HG03196 (cell line): ENCODE measurements around the gene PIGQ.

Experiments
- ATAC-seq: cut with Tn5 transposase; IDR thresholded peaks from one replicate; pipeline ENCODE4 v1.9.1; 2021; ENCODE audit not compliant: unreplicated experiment

Gene PIGQ

GRCh38 chr16:533391-534123 is 36.2 kb upstream of the PIGQ start:
- ATAC-seq = no peak

GRCh38 chr16:534135-534534 is 35.6 kb upstream of the PIGQ start:
- ATAC-seq = no peak

GRCh38 chr16:534856-535445 is 34.8 kb upstream of the PIGQ start:
- ATAC-seq = no peak

- ATAC-seq = no peak
These were observed 34.0 kb upstream of the PIGQ start for GRCh38 chr16:535446-536405.

- no peak for ATAC-seq
These were observed 33.0 kb upstream of the PIGQ start for GRCh38 chr16:536746-537145.

GRCh38 chr16:537415-538335 is 32.1 kb upstream of the PIGQ start:
- no peak for ATAC-seq

GRCh38 chr16:539901-540530 is 29.8 kb upstream of the PIGQ start:
- ATAC-seq = no peak

- no peak for ATAC-seq
These were observed 29.0 kb upstream of the PIGQ start for GRCh38 chr16:540645-541340.

- no peak for ATAC-seq
These were observed 26.2 kb upstream of the PIGQ start for GRCh38 chr16:543301-544164.

- no peak for ATAC-seq
These were observed 25.3 kb upstream of the PIGQ start for GRCh38 chr16:544517-544916.

- ATAC-seq = no peak
These were observed 22.6 kb upstream of the PIGQ start for GRCh38 chr16:546909-547770.

- ATAC-seq = no peak
These were observed 21.2 kb upstream of the PIGQ start for GRCh38 chr16:548586-548985.

- ATAC-seq = no peak
These were observed 20.1 kb upstream of the PIGQ start for GRCh38 chr16:549544-550263.

GRCh38 chr16:551210-551609 is 18.6 kb upstream of the PIGQ start:
- no peak for ATAC-seq

GRCh38 chr16:552171-552570 is 17.6 kb upstream of the PIGQ start:
- ATAC-seq = no peak

- ATAC-seq = no peak
These were observed 16.0 kb upstream of the PIGQ start for GRCh38 chr16:553601-554296.

- ATAC-seq = no peak
These were observed 15.5 kb upstream of the PIGQ start for GRCh38 chr16:554297-554621.
